Fibroblast of lung (primary cell): ENCODE measurements around the gene SEPTIN12. TPM values are rescaled to one million over a fixed set of nuclear protein-coding genes. Genes with fewer than 3 reads are reported as not detected.

Experiments
- DNase-seq, 2 donors: peaks; one replicate each; pipeline versions ENCODE4 v3.0.0 to v3.0.0-alpha.2; 2010; ENCODE audit warnings: low read depth in 2 of 2
- H2AFZ ChIP-seq: 2 replicates; pipeline ENCODE4 v1.5.1; 2012; ENCODE audit warnings: low read length, control low read depth, inconsistent platforms
- H3K27ac ChIP-seq: 2 replicates; pipeline ENCODE4 v1.5.1; 2011; ENCODE audit warnings: low read length, control low read depth; ENCODE audit not compliant: insufficient read depth
- H3K27me3 ChIP-seq: 2 replicates; pipeline ENCODE4 v1.5.1; 2011; ENCODE audit warnings: mild to moderate bottlenecking, low read length; ENCODE audit not compliant: control insufficient read depth, insufficient read depth
- H3K36me3 ChIP-seq: 2 replicates; pipeline ENCODE4 v1.5.1; 2011; ENCODE audit warnings: low read length; ENCODE audit not compliant: control insufficient read depth, insufficient read depth
- H3K4me1 ChIP-seq: 2 replicates; pipeline ENCODE4 v1.5.1; 2011; ENCODE audit warnings: low read length; ENCODE audit not compliant: control insufficient read depth, insufficient read depth; ENCODE audit errors: extremely low read depth
- H3K4me2 ChIP-seq: 2 replicates; pipeline ENCODE4 v1.5.1; 2011; ENCODE audit warnings: low read length, control low read depth; ENCODE audit not compliant: insufficient read depth; ENCODE audit errors: extremely low read depth
- H3K4me3 ChIP-seq, 4 experiments: fragments of 200-600 bp in 1 of 4; sonication (generic) in 1 of 4; replicated peaks in 1 of 4; 2 replicates each; pipeline ENCODE4 v1.5.1; 2011 to 2016; ENCODE audit warnings: low read length in 4 of 4, low read depth in 3 of 4, mild to moderate bottlenecking in 3 of 4, control low read depth in 2 of 4, inconsistent platforms in 1 of 4, mixed read lengths in 1 of 4; ENCODE audit not compliant: insufficient read depth in 1 of 4; ENCODE audit errors: control extremely low read depth in 1 of 4
- H3K79me2 ChIP-seq: 2 replicates; pipeline ENCODE4 v1.5.1; 2012; ENCODE audit warnings: mild to moderate bottlenecking, low read length, inconsistent platforms; ENCODE audit not compliant: control insufficient read depth, insufficient read depth
- H3K9ac ChIP-seq: 2 replicates; pipeline ENCODE4 v1.5.1; 2011; ENCODE audit warnings: mild to moderate bottlenecking, low read length, control low read depth; ENCODE audit not compliant: insufficient read depth
- H3K9me3 ChIP-seq: 2 replicates; pipeline ENCODE4 v1.5.1; 2012; ENCODE audit warnings: low read depth, low read length; ENCODE audit not compliant: control insufficient read depth, insufficient read depth
- H4K20me1 ChIP-seq: 2 replicates; pipeline ENCODE4 v1.5.1; 2011; ENCODE audit warnings: low read length; ENCODE audit not compliant: control insufficient read depth, insufficient read depth; ENCODE audit errors: extremely low read depth
- EZH2 ChIP-seq: IDR thresholded peaks from 2 replicates; pipeline ENCODE4 v1.5.1; 2012; ENCODE audit warnings: low read length, control low read depth, mild to moderate bottlenecking; ENCODE audit errors: missing control alignments
- polyA plus RNA-seq, 2 donors: library from polyadenylated mRNA; depleted of rRNA in 1 of 2; stranded (reverse) in 1 of 2; unstranded in 1 of 2; fragments of >200 nt; gene quantifications; 2 replicates each; pipeline ENCODE4 v1.2.1, GENCODE V29; 2011 to 2012; ENCODE audit warnings: missing spikeins in 1 of 2
- total RNA-seq: library from RNA; depleted of rRNA; stranded (reverse); fragments of >200 nt; gene quantifications from 2 replicates; pipeline ENCODE4 v1.2.1, GENCODE V29; 2014
- TF ChIP-seq, protein P1 (sequence below), 2 donors: IDR thresholded peaks in 1 of 2; conservative IDR thresholded peaks in 1 of 2; 1 replicate in 1 of 2; 2 replicates in 1 of 2; pipeline ENCODE4 v1.5.1; 2011 to 2012; ENCODE audit warnings: low read length in 2 of 2, control low read depth in 1 of 2, inconsistent platforms in 1 of 2, low read depth in 1 of 2, mild to moderate bottlenecking in 1 of 2

Gene SEPTIN12
- total and polyA plus RNA-seq, 2 donors (not counting 1 experiment from before 2014, with no cell fraction given) = not detected

DNA sequence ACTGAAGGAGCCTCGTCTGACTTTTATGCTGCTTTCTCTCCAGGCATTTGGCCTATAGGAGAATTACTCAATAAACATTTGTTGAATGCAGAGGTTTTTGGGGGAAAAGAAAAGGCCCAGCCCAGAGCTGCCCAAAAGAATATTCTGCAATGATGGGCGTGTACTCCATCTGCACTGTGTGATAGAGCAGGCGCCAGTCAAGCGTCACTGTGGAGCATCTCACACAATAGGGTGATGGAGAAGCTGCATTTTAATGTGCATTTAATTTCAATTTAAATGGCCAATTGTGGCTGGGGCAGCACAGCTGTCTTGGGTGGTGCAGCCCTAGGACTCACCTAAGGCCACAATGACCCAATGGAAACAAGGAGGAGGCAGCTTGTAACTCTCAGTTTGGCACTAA is 38.4 kb upstream of the SEPTIN12 start:
- no peak overlapping the region for H2AFZ ChIP-seq
- H3K79me2 ChIP-seq = no peaks in the 10 kb centered on the region
- H3K27ac ChIP-seq = no peak overlapping the region
- no peak for TF ChIP-seq EZH2
- TF ChIP-seq, protein P1, sequence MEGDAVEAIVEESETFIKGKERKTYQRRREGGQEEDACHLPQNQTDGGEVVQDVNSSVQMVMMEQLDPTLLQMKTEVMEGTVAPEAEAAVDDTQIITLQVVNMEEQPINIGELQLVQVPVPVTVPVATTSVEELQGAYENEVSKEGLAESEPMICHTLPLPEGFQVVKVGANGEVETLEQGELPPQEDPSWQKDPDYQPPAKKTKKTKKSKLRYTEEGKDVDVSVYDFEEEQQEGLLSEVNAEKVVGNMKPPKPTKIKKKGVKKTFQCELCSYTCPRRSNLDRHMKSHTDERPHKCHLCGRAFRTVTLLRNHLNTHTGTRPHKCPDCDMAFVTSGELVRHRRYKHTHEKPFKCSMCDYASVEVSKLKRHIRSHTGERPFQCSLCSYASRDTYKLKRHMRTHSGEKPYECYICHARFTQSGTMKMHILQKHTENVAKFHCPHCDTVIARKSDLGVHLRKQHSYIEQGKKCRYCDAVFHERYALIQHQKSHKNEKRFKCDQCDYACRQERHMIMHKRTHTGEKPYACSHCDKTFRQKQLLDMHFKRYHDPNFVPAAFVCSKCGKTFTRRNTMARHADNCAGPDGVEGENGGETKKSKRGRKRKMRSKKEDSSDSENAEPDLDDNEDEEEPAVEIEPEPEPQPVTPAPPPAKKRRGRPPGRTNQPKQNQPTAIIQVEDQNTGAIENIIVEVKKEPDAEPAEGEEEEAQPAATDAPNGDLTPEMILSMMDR (conservative IDR thresholded peaks at IDR 0.05 in 1 of 2, IDR thresholded peaks at IDR 0.05 in 1 of 2; ENCODE audit: low read depth in 1 of 2, low read length in 2 of 2) = no peak
- no peaks in the 10 kb centered on the region for H4K20me1 ChIP-seq
- no peak overlapping the region for H3K4me3 ChIP-seq
- no peaks in the 10 kb centered on the region for H3K27me3 ChIP-seq
- no peak for DNase-seq
- no peak overlapping the region for H3K9ac ChIP-seq
- no peak overlapping the region for H3K4me2 ChIP-seq
- peaks cover 24% of the 10 kb centered on the region for H3K36me3 ChIP-seq
- no peaks in the 10 kb centered on the region for H3K9me3 ChIP-seq
- H3K4me1 ChIP-seq = no peaks in the 10 kb centered on the region

DNA sequence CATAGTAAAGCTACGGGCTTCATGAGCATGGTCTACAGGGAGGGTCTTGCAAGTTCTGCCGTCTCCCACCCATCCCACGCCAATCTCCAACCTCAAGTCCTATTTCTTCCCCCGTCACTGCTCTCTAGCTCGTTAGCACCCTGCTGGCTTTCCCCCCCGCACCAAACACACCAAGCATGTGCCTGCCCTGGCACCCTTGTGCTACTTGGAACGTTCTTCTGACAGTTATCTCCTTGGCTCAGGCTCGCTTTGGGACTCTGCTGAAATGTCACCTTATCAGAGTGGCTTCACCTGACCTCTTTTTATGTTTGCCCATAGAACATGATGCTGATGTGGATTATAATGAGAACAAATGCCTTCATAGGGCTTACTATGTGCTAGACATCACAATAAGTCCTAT is 37.1 kb upstream of the SEPTIN12 start:
- Histone ChIP-seq H2AFZ (no peak overlapping the region), H3K9ac (no peak overlapping the region), H3K27ac (no peak overlapping the region), H3K4me3 (no peak overlapping the region), H3K4me2 (no peak overlapping the region), H4K20me1 (no peaks in the 10 kb centered on the region), H3K9me3 (no peaks in the 10 kb centered on the region), H3K27me3 (no peaks in the 10 kb centered on the region), H3K36me3 (peaks cover 30% of the 10 kb centered on the region), H3K4me1 (no peaks in the 10 kb centered on the region), H3K79me2 (no peaks in the 10 kb centered on the region)
- DNase-seq = no peak
- TF ChIP-seq, protein P1 (conservative IDR thresholded peaks at IDR 0.05 in 1 of 2, IDR thresholded peaks at IDR 0.05 in 1 of 2; ENCODE audit: low read depth in 1 of 2, low read length in 2 of 2) = no peak
- TF ChIP-seq EZH2 = no peak

DNA sequence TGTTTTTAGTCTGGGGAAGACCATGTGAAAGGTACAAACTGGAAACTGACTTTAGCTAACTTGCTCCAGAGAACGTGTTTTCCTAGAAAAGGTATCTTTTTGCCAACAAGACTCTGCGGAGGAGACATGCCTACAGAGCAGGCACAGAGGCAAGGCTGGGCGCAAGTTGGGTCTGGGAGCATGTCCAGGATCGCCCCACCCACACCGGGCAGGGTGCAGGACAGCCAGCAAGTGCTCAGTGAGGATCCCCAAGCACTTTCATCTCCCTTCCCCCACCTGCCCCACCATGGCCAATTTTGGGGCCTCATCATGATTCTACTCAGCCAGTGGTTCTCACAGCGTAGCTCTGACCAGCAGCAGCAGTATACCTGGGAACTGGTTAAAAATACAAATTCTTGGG is 32.5 kb upstream of the SEPTIN12 start:
- no peak for DNase-seq
- Histone ChIP-seq H2AFZ (no peak overlapping the region), H3K79me2 (no peaks in the 10 kb centered on the region), H3K27ac (no peak overlapping the region), H3K9ac (no peak overlapping the region), H3K4me2 (no peak overlapping the region), H3K27me3 (no peaks in the 10 kb centered on the region), H4K20me1 (no peaks in the 10 kb centered on the region), H3K4me3 (no peak overlapping the region), H3K9me3 (no peaks in the 10 kb centered on the region), H3K36me3 (peaks cover 27% of the 10 kb centered on the region), H3K4me1 (no peaks in the 10 kb centered on the region)
- TF ChIP-seq, protein P1 (conservative IDR thresholded peaks at IDR 0.05 in 1 of 2, IDR thresholded peaks at IDR 0.05 in 1 of 2; ENCODE audit: low read depth in 1 of 2, low read length in 2 of 2) = no peak
- TF ChIP-seq EZH2 = no peak
